SK-N-SH treated with all-trans-retinoic acid at 6 μM for 48 hours (cell line): ENCODE measurements around the gene KLF11.

ENCODE experiments used
- ESRRG ChIP-seq: fragments of 250-450 bp; sonication (Bioruptor Pico); IDR thresholded peaks from 2 replicates; pipeline ENCODE4 v1.6.1; 2021; ENCODE audit warnings: mild to moderate bottlenecking
- TCF4 ChIP-seq: fragments of 250-450 bp; sonication (Bioruptor Pico); IDR thresholded peaks from 2 replicates; pipeline ENCODE4 v1.8.0; 2021; ENCODE audit warnings: mild to moderate bottlenecking, moderate library complexity, borderline replicate concordance
- TSHZ2 ChIP-seq: fragments of 250-450 bp; sonication (Bioruptor Pico); IDR thresholded peaks from 2 replicates; pipeline ENCODE4 v1.5.0; 2020; ENCODE audit warnings: mild to moderate bottlenecking, moderate library complexity
- ZNF565 ChIP-seq: fragments of 450-650 bp; formaldehyde crosslinking; conservative IDR thresholded peaks from 2 replicates; pipeline ENCODE4 v1.5.0; 2020; ENCODE audit warnings: low read depth, mild to moderate bottlenecking, moderate library complexity

- TF ChIP-seq ESRRG (CRISPR knock-in tag) = no peak
- no peak for TF ChIP-seq TCF4 (CRISPR knock-in tag)
- TF ChIP-seq TSHZ2 = no peak
- TF ChIP-seq ZNF565 (CRISPR knock-in tag) = no peak
Measured at GRCh38 chr2:9999693-10000092, 43.7 kb upstream of the KLF11 start.
